ENCODE measurements around the gene ZNF662.

GRCh38 chr3:42961633-42962032 is 55.7 kb downstream of the ZNF662 start:
- TF ChIP-seq, protein P1, sequence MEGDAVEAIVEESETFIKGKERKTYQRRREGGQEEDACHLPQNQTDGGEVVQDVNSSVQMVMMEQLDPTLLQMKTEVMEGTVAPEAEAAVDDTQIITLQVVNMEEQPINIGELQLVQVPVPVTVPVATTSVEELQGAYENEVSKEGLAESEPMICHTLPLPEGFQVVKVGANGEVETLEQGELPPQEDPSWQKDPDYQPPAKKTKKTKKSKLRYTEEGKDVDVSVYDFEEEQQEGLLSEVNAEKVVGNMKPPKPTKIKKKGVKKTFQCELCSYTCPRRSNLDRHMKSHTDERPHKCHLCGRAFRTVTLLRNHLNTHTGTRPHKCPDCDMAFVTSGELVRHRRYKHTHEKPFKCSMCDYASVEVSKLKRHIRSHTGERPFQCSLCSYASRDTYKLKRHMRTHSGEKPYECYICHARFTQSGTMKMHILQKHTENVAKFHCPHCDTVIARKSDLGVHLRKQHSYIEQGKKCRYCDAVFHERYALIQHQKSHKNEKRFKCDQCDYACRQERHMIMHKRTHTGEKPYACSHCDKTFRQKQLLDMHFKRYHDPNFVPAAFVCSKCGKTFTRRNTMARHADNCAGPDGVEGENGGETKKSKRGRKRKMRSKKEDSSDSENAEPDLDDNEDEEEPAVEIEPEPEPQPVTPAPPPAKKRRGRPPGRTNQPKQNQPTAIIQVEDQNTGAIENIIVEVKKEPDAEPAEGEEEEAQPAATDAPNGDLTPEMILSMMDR (conservative IDR thresholded peaks at IDR 0.05; ENCODE audit: low read length), result peak; percentile 75
- TF ChIP-seq EZH2phosphoT487 (IDR thresholded peaks at IDR 0.05; ENCODE audit: borderline replicate concordance, low read depth, low read length), result no peak

All from OCI-LY7 (cell line).